Cardiac muscle cell (in vitro differentiated cells and primary cell): ENCODE data around the gene ZG16B. TPM values are rescaled to one million over a fixed set of nuclear protein-coding genes. Genes with fewer than 3 reads are reported as not detected.

ENCODE experiments used
- DNase-seq, 2 donors: peaks; one replicate each; pipeline versions ENCODE4 v3.0.0 to v3.0.0-alpha.2; 2010 to 2017; ENCODE audit warnings: low read depth in 1 of 2, low spot score in 1 of 2
- H3K27ac ChIP-seq: fragments of 200-600 bp; sonication (generic); 2 replicates; pipeline ENCODE4 v1.5.1; 2016
- H3K27me3 ChIP-seq: fragments of 200-600 bp; sonication (generic); 2 replicates; pipeline ENCODE4 v1.6.0; 2016; ENCODE audit warnings: control low read depth
- H3K36me3 ChIP-seq: fragments of 200-600 bp; sonication (generic); 2 replicates; pipeline ENCODE4 v1.5.1; 2016; ENCODE audit warnings: control low read depth
- H3K4me1 ChIP-seq: fragments of 200-600 bp; sonication (generic); 2 replicates; pipeline ENCODE4 v1.8.1; 2017; ENCODE audit warnings: low read depth, mild to moderate bottlenecking, mixed run types
- H3K4me3 ChIP-seq: fragments of 200-600 bp; sonication (generic); 2 replicates; pipeline ENCODE4 v1.5.1; 2016; ENCODE audit warnings: mild to moderate bottlenecking
- H3K9me3 ChIP-seq: fragments of 200-600 bp; sonication (generic); 2 replicates; pipeline ENCODE4 v1.5.1; 2017; ENCODE audit warnings: low read depth, mild to moderate bottlenecking, control low read depth
- CTCF ChIP-seq: IDR thresholded peaks from 2 replicates; pipeline ENCODE4 v1.5.1; 2012; ENCODE audit warnings: low read depth, mild to moderate bottlenecking, low read length
- polyA plus RNA-seq: library from polyadenylated mRNA; unstranded; fragments of >200 nt; fragmentation: Nextera tagmentation; extraction: Ambion mirVana; gene quantifications from 2 replicates; pipeline ENCODE4 v1.2.1, GENCODE V29; 2016
- total RNA-seq: library from RNA; depleted of rRNA; stranded (reverse); fragments of >200 nt; gene quantifications from 2 replicates; pipeline ENCODE4 v1.2.3, GENCODE V29; 2016

Gene ZG16B
- total and polyA plus RNA-seq, 2 experiments from 2014 or later = not detected

- no peaks in the 10 kb centered on the region for H3K4me1 ChIP-seq
- TF ChIP-seq CTCF = no peak
- no peak for DNase-seq
- H3K9me3 ChIP-seq = no peaks in the 10 kb centered on the region
- H3K4me3 ChIP-seq = no peak overlapping the region
- H3K27me3 ChIP-seq = peaks cover 24% of the 10 kb centered on the region
- H3K27ac ChIP-seq = no peak overlapping the region
- H3K36me3 ChIP-seq = no peaks in the 10 kb centered on the region
Measured at GRCh38 chr16:2853531-2854073, 23.5 kb downstream of the ZG16B start.

- Histone ChIP-seq H3K36me3 (no peaks in the 10 kb centered on the region), H3K27ac (no peak overlapping the region), H3K9me3 (no peaks in the 10 kb centered on the region), H3K4me1 (no peaks in the 10 kb centered on the region), H3K27me3 (peaks cover 29% of the 10 kb centered on the region), H3K4me3 (no peak overlapping the region)
- TF ChIP-seq CTCF = peak; percentile 44
- DNase-seq = no peak
Measured at GRCh38 chr16:2854700-2855309, 24.7 kb downstream of the ZG16B start.

- Histone ChIP-seq H3K9me3 (no peaks in the 10 kb centered on the region), H3K4me3 (no peak overlapping the region), H3K4me1 (no peaks in the 10 kb centered on the region), H3K36me3 (no peaks in the 10 kb centered on the region), H3K27me3 (peaks cover 34% of the 10 kb centered on the region), H3K27ac (no peak overlapping the region)
- DNase-seq = no peak
- TF ChIP-seq CTCF = no peak
Measured at GRCh38 chr16:2855536-2855935, 25.4 kb downstream of the ZG16B start.

- Histone ChIP-seq H3K4me1 (no peaks in the 10 kb centered on the region), H3K36me3 (no peaks in the 10 kb centered on the region), H3K9me3 (no peaks in the 10 kb centered on the region), H3K27me3 (peaks cover 34% of the 10 kb centered on the region), H3K27ac (no peak overlapping the region), H3K4me3 (no peak overlapping the region)
- no peak for TF ChIP-seq CTCF
- no peak for DNase-seq
Measured at GRCh38 chr16:2856061-2856670, 26.1 kb downstream of the ZG16B start.

- no peak for TF ChIP-seq CTCF
- H3K9me3 ChIP-seq = no peaks in the 10 kb centered on the region
- H3K4me1 ChIP-seq = no peaks in the 10 kb centered on the region
- H3K4me3 ChIP-seq = no peak overlapping the region
- H3K27ac ChIP-seq = no peak overlapping the region
- DNase-seq = no peak
- peaks cover 34% of the 10 kb centered on the region for H3K27me3 ChIP-seq
- H3K36me3 ChIP-seq = no peaks in the 10 kb centered on the region
Measured at GRCh38 chr16:2856686-2857450, 26.8 kb downstream of the ZG16B start.
